ENCODE results near the gene SHANK1.

Gene SHANK1

DNA sequence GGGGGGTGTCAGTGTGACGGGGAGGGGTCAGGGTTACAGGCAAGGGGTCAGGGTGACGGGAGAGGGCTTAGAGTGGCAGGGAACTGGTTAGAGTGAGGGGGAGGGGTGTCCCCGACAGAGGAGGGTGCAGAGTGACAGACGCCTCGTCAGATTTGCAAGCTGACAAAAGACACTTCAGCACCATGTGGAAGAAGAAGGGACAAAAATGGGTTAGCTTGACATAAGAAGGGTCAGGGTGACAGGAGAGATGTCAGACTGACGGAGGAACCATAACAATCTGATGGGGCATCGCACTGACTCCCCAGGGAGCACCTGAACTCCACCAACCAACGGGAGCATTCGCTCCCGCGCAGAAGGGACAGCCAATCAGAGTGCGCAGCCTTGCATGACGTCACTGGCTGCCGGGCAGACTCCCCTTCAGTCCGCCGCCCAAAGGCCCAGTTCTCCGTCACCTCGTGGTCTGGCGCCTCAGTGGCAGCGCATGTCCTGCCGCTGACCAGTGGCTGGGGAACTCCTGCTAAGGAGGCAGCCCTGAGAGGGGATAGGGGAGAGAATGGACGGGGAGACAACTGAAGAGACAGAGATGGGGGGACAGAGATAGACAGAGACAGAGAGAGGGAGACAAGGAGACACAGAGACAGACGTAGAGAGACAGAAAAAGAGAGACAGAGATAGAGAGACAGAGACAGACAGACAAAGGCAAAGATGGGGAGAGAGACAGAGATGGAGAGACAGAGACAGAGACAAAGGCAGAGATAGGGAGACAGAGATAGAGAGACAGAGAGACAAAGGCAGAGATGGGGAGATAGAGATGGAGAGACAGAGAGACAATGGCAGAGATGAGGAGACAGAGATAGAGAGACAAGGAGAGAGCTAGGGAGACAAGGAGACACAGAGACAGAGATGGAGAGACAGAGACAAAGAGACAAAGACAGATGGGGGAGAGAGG lies 40.2 kb downstream of the SHANK1 start (continued):
- TF ChIP-seq ZBTB49 (tag by site-specific recombination; IDR thresholded peaks at IDR 0.05; ENCODE audit: low read depth) (no peak), ZNF19 (tag by site-specific recombination; IDR thresholded peaks at IDR 0.05; ENCODE audit: low read depth) (no peak), ZFHX2 (tag by site-specific recombination; conservative IDR thresholded peaks at IDR 0.05) (no peak), GLIS2 (tag by site-specific recombination; IDR thresholded peaks at IDR 0.05) (peak; percentile 44), ZNF335 (tag by site-specific recombination; conservative IDR thresholded peaks at IDR 0.05) (peak; percentile 42; the same call in 1 of the 2 replicates), ZNF768 (tag by site-specific recombination; IDR thresholded peaks at IDR 0.05) (no peak), ZFP3 (tag by site-specific recombination; IDR thresholded peaks at IDR 0.05; ENCODE audit: low read depth) (no peak), ZNF596 (tag by site-specific recombination; IDR thresholded peaks at IDR 0.05) (no peak), ZNF600 (tag by site-specific recombination; IDR thresholded peaks at IDR 0.05) (peak; percentile 88), ZNF473 (tag by site-specific recombination; IDR thresholded peaks at IDR 0.05) (no peak), REPIN1 (tag by site-specific recombination; IDR thresholded peaks at IDR 0.05; ENCODE audit: low read depth) (no peak), TRIM28 (IDR thresholded peaks at IDR 0.05; ENCODE audit: borderline replicate concordance, low read length) (no peak), ZSCAN16 (tag by site-specific recombination; IDR thresholded peaks at IDR 0.05) (no peak), ZNF521 (tag by site-specific recombination; IDR thresholded peaks at IDR 0.05) (0 out of 2 replicates have a peak, but pooled peaks have one; percentile 48), ZNF18 (tag by site-specific recombination; IDR thresholded peaks at IDR 0.05) (no peak), ZNF548 (tag by site-specific recombination; IDR thresholded peaks at IDR 0.05) (0 out of 2 replicates have a peak, but pooled peaks have one; percentile 54), ZNF341 (tag by site-specific recombination; IDR thresholded peaks at IDR 0.05; ENCODE audit: low read depth) (no peak), ZNF514 (tag by site-specific recombination; IDR thresholded peaks at IDR 0.05) (no peak), ZNF510 (tag by site-specific recombination; IDR thresholded peaks at IDR 0.05; ENCODE audit: insufficient replicate concordance) (no peak), KLF10 (tag by site-specific recombination; IDR thresholded peaks at IDR 0.05) (no peak), ZNF138 (tag by site-specific recombination; IDR thresholded peaks at IDR 0.05; ENCODE audit: borderline replicate concordance) (0 out of 2 replicates have a peak, but pooled peaks have one; percentile 55), HOXC10 (CRISPR knock-in tag; IDR thresholded peaks at IDR 0.05) (no peak), ZNF830 (tag by site-specific recombination; IDR thresholded peaks at IDR 0.05; ENCODE audit: low read depth) (no peak)
- TF ChIP-seq, protein P1, sequence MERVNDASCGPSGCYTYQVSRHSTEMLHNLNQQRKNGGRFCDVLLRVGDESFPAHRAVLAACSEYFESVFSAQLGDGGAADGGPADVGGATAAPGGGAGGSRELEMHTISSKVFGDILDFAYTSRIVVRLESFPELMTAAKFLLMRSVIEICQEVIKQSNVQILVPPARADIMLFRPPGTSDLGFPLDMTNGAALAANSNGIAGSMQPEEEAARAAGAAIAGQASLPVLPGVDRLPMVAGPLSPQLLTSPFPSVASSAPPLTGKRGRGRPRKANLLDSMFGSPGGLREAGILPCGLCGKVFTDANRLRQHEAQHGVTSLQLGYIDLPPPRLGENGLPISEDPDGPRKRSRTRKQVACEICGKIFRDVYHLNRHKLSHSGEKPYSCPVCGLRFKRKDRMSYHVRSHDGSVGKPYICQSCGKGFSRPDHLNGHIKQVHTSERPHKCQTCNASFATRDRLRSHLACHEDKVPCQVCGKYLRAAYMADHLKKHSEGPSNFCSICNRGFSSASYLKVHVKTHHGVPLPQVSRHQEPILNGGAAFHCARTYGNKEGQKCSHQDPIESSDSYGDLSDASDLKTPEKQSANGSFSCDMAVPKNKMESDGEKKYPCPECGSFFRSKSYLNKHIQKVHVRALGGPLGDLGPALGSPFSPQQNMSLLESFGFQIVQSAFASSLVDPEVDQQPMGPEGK (tag by site-specific recombination; IDR thresholded peaks at IDR 0.05) = peak; percentile 39
- TF ChIP-seq, protein P2, sequence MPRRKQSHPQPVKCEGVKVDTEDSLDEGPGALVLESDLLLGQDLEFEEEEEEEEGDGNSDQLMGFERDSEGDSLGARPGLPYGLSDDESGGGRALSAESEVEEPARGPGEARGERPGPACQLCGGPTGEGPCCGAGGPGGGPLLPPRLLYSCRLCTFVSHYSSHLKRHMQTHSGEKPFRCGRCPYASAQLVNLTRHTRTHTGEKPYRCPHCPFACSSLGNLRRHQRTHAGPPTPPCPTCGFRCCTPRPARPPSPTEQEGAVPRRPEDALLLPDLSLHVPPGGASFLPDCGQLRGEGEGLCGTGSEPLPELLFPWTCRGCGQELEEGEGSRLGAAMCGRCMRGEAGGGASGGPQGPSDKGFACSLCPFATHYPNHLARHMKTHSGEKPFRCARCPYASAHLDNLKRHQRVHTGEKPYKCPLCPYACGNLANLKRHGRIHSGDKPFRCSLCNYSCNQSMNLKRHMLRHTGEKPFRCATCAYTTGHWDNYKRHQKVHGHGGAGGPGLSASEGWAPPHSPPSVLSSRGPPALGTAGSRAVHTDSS (tag by site-specific recombination; IDR thresholded peaks at IDR 0.05) = no peak
- TF ChIP-seq, protein P3, sequence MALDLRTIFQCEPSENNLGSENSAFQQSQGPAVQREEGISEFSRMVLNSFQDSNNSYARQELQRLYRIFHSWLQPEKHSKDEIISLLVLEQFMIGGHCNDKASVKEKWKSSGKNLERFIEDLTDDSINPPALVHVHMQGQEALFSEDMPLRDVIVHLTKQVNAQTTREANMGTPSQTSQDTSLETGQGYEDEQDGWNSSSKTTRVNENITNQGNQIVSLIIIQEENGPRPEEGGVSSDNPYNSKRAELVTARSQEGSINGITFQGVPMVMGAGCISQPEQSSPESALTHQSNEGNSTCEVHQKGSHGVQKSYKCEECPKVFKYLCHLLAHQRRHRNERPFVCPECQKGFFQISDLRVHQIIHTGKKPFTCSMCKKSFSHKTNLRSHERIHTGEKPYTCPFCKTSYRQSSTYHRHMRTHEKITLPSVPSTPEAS (tag by site-specific recombination; IDR thresholded peaks at IDR 0.05) = no peak
- TF ChIP-seq, protein P4, sequence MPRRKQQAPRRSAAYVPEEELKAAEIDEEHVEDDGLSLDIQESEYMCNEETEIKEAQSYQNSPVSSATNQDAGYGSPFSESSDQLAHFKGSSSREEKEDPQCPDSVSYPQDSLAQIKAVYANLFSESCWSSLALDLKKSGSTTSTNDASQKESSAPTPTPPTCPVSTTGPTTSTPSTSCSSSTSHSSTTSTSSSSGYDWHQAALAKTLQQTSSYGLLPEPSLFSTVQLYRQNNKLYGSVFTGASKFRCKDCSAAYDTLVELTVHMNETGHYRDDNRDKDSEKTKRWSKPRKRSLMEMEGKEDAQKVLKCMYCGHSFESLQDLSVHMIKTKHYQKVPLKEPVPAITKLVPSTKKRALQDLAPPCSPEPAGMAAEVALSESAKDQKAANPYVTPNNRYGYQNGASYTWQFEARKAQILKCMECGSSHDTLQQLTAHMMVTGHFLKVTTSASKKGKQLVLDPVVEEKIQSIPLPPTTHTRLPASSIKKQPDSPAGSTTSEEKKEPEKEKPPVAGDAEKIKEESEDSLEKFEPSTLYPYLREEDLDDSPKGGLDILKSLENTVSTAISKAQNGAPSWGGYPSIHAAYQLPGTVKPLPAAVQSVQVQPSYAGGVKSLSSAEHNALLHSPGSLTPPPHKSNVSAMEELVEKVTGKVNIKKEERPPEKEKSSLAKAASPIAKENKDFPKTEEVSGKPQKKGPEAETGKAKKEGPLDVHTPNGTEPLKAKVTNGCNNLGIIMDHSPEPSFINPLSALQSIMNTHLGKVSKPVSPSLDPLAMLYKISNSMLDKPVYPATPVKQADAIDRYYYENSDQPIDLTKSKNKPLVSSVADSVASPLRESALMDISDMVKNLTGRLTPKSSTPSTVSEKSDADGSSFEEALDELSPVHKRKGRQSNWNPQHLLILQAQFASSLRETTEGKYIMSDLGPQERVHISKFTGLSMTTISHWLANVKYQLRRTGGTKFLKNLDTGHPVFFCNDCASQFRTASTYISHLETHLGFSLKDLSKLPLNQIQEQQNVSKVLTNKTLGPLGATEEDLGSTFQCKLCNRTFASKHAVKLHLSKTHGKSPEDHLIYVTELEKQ (tag by site-specific recombination; IDR thresholded peaks at IDR 0.05; ENCODE audit: borderline replicate concordance) = no peak
